Adrenal gland (tissue), 5 donors: ENCODE results near the gene ZC3H12C.

Source experiments
- POLR2A ChIP-seq, 2 donors: fragments of 450-650 bp; IDR thresholded peaks; one replicate each; pipeline ENCODE4 v1.6.1; 2017; ENCODE audit warnings: antibody characterized with exemption in 2 of 2, mild to moderate bottlenecking in 2 of 2, moderate library complexity in 1 of 2
- TF ChIP-seq, protein P1 (sequence below), 6 experiments: fragments of 450-650 bp in 4 of 6; fragments of 200-600 bp in 2 of 6; sonication (generic) in 1 of 6; IDR thresholded peaks; 1 replicate in 5 of 6; 2 replicates in 1 of 6; pipeline versions ENCODE4 v1.5.1 to v1.8.0; 2016 to 2021; ENCODE audit warnings: antibody characterized with exemption in 6 of 6, mild to moderate bottlenecking in 2 of 6, moderate library complexity in 1 of 6
- donor health status: DM: no; HTN: no; CAD: no.

DNA sequence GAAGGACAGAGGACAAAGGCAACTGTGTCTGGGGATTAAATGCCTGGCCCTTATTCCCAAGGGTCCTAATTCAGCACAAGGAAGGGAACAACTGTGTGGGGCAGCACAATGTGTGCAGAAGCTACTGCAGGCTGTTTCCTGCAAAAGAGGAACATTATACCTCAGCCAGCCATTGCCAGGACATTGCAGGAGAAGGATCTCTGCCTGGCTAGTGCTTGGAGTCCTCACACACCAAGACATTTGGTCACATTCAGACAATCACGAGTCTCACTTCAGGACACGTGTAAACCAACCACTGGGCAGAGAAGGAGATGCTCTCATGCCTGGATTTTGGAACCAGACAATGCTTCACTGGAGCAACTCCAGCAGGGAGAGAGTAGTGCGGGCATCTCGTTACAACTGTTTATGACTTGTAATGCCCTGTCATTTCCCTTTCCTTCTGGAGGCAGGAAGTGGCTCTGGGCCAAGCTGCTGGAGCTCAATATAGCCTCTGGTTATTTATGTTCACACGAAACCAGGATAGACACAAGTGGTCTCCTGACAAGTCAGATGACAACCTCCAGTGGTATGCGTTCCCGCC is 23.9 kb upstream of the ZC3H12C start:
- TF ChIP-seq, protein P1, sequence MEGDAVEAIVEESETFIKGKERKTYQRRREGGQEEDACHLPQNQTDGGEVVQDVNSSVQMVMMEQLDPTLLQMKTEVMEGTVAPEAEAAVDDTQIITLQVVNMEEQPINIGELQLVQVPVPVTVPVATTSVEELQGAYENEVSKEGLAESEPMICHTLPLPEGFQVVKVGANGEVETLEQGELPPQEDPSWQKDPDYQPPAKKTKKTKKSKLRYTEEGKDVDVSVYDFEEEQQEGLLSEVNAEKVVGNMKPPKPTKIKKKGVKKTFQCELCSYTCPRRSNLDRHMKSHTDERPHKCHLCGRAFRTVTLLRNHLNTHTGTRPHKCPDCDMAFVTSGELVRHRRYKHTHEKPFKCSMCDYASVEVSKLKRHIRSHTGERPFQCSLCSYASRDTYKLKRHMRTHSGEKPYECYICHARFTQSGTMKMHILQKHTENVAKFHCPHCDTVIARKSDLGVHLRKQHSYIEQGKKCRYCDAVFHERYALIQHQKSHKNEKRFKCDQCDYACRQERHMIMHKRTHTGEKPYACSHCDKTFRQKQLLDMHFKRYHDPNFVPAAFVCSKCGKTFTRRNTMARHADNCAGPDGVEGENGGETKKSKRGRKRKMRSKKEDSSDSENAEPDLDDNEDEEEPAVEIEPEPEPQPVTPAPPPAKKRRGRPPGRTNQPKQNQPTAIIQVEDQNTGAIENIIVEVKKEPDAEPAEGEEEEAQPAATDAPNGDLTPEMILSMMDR (IDR thresholded peaks at IDR 0.05): no peak
- no peak for TF ChIP-seq POLR2A (IDR thresholded peaks at IDR 0.05)
